Activated CD8-positive, alpha-beta memory T cell treated with anti-CD3 and anti-CD28 coated beads for 36 hours (primary cell): ENCODE measurements around the gene CCDC106. TPM values are rescaled to one million over a fixed set of nuclear protein-coding genes. Genes with fewer than 3 reads are reported as not detected.

Source experiments
- CTCF ChIA-PET: fragments of 350-600 bp; sonication (Branson Sonifier 250); formaldehyde crosslinking; loops from one replicate; lab custom pipeline; 2021; ENCODE audit warnings: antibody characterized with exemption; lab: Charles Lee
- POLR2A ChIA-PET: fragments of 350-600 bp; sonication (Branson Sonifier 250); formaldehyde crosslinking; loops from one replicate; lab custom pipeline; 2021; ENCODE audit warnings: antibody characterized with exemption; lab: Charles Lee
- total RNA-seq, 2 experiments: library from RNA; stranded (reverse); gene quantifications; one replicate each; pipeline ENCODE4 v1.2.3, GENCODE V29; 2021

CCDC106 gene
- total RNA-seq: 1 to 10 TPM; 4.3 to 4.4 TPM

DNA sequence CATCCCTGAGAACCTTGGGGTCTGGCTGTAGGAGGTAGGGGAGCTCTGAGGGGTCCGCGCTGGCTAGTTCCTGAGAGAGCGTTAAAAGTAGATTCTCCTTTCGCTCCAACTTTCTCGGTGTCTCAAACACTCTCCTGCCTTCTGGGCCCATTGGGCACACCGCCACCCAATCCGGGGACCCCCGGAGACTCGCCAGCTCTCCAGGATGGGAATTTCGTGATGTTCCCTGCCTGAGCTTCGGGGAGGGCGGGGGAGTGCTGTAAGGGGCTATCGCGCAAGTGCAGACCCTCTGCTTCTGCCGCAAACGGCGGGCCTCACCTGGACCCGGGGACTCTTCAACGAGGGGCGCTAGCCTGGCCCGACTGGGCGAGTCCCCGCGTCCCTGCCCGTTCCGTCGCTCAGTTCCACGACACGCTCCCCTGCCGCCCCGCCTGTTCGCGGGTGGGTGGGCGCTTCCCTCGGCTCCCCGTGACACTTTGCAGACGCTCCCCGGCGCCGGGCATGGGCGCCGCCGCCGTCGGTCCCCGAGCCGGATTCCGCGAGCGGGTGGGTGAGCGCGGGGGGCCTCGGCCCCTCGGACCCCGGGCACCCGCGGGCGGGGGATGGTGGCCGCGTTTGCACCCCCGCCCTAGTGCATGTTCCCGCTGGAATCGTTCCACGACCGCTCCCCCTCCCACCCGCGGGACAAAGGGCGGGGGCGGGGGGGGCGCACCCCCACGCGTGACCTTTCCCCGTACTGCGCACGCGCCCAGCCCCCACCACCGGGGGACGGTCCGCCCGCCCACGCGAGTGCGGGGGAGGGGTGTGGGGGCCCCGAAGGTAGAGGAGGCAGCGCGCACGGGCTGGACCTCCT is at the start of gene CCDC106:
TSS of gene CCDC106 (plus strand) at position 481 of the 853 bp plus-strand sequence. CDS start 835 bp downstream, outside the sequence.
- ChIA-PET CTCF (interaction anchor here (0.8 to 2.2 kb wide), 6 partner anchors 9 to 309 kb away, joined by 3 to 8 read pairs (median 4); no protein-coding TSS in a partner anchor), POLR2A (interaction anchor here (0.9 to 1.1 kb wide), 3 partner anchors 13 to 49 kb away, joined by 3 to 5 read pairs (median 4); partner anchors contain the start of gene FIZ1)

DNA sequence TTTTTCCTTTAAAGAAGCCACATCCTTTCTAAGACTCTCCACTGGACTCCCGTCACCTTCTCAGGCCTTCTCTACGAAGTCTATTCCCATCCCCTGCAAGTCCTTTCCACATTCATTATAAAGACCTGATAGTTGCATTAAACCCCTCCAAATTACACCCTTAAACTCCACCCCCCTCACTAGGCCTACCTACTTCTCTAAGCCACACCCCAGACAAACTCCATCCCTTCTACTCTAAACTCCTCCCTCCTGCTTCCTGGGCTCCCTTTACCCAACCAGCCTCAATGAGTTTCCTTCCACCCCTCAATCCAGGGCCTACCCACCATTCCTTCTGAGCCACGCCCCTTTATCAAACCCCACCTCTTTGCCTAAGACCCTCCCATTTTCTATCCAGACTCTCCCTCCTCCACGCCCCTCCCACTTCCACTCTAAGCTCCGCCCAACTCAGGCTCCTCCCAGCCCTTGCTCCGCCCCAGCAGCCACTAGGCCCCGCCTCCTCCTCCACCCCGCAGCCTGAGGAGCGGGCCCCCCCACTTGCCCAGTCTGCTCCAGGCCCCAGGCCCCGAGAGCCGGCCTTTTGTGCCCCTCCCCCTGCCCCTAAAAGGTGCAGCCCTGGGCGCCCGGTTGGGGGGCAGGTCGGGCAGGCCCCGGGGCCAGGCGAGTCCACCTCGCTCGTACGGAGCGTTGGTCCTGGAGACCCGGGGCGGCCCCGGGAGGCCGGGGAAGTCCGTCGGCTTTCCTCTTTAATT is 49.1 kb upstream of the CCDC106 start:
- ChIA-PET CTCF (interaction anchor here (0.6 to 2.0 kb wide), 7 partner anchors 12 to 95 kb away, joined by 3 to 10 read pairs (median 5); partner anchors contain the start of gene ZNF784), POLR2A (interaction anchor here (1.0 to 1.8 kb wide), 11 partner anchors 12 to 344 kb away, joined by 3 to 9 read pairs (median 5); partner anchors contain the start of genes U2AF2, ZNF579, ZNF581 and ZNF628)

DNA sequence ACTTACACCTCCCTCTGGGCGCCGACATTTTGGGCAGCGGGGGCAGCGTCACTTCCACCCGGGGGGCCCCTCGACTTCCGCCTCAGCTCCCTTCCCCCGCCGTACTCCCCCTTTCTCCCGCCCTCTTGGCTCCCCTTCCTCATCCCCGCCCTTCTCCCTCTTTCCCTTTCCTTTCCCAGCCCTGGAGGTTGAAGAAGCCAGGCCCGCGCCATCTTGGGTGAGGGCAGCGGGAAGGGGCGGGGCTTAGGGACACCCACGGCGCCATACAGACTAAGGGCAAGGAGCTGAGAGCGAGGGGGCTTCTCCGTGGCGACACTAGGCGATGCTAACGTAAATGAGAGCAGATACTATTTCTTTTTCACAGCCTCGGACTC is 48.6 kb upstream of the CCDC106 start, which contains the start of gene FIZ1:
TSS of gene FIZ1 (minus strand) at position 50 of the 374 bp plus-strand sequence. CDS start 1,652 bp downstream, outside the sequence.
- POLR2A ChIA-PET: interaction anchor here (1.0 to 1.8 kb wide), 11 partner anchors 12 to 344 kb away, joined by 3 to 9 read pairs (median 5); partner anchors contain the start of genes U2AF2, ZNF579, ZNF581 and ZNF628
- CTCF ChIA-PET: interaction anchor here (0.6 to 2.0 kb wide), 8 partner anchors 13 to 95 kb away, joined by 3 to 10 read pairs (median 6); partner anchors contain the start of gene ZNF784

DNA sequence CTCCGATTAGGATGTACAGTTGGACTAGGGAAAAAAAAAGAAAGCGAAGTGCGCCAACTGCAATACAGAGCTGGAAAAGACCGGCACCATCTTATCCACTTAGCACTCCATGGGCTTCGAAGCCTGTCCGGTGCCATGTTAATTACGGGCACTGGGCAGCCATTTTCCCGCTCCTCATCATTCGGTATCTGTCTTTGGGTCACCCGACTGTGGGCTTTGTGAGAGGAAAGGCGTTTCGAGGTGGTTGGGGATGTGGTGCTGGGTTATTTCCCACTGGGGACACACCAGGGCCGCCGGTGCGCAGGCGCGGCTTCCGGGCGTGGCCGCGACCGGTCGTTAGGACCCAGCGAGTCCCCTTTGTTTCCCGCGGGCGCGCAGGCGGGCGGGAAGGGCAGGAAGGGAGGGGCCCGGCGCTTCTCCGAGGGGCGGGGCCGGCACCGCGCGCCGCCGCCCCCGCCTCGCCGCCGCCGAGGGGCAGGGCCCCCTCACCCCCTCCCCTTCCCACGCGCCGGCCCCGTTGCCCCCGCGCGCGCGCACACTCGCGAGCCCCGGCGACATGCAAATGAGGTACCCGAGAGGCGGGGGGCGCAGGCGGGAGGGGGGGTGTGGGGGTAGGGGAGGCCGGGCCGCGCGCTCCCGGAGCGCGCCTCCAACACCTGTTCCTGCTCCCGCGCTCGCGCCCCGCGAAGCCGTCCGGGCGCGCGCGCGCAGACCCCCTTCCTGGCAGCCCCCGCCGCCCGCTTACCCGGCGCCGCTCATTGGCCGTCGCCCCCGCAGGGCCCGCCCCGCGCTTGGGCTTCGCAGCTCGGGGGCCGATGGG is 48.0 kb upstream of the CCDC106 start, which contains the start of gene ZNF524:
TSS of gene ZNF524 (plus strand) at position 447 of the 820 bp plus-strand sequence. CDS start 1,825 bp downstream, outside the sequence.
- CTCF ChIA-PET: interaction anchor here (0.6 to 1.7 kb wide), 8 partner anchors 17 to 96 kb away, joined by 3 to 10 read pairs (median 5); partner anchors contain the start of gene ZNF784
- POLR2A ChIA-PET: interaction anchor here (1.0 to 1.8 kb wide), 9 partner anchors 18 to 345 kb away, joined by 3 to 9 read pairs (median 5); partner anchors contain the start of genes U2AF2, ZNF579, ZNF581 and ZNF628

DNA sequence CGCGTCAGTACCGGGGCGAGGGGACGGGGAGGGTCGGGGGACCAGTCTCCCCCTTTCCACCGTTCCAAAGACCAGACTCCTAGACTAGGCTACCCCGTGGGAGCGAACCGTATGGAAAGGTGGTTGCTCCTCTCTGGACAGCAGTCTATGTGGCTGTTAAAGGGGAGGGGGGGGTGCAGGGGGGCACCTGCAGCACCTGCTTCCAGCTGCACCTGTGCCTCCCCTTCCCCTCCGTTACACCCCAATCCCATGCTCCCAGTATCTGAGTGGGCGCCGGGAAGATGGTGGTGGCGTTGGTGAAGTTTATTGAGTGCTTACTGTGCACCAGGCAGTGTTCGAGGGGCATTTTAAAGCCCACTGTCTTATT is 47.4 kb upstream of the CCDC106 start:
- CTCF ChIA-PET: interaction anchor here (1.7 kb wide), 1 partner anchor 97 kb away, joined by 4 read pairs; no protein-coding TSS in a partner anchor

DNA sequence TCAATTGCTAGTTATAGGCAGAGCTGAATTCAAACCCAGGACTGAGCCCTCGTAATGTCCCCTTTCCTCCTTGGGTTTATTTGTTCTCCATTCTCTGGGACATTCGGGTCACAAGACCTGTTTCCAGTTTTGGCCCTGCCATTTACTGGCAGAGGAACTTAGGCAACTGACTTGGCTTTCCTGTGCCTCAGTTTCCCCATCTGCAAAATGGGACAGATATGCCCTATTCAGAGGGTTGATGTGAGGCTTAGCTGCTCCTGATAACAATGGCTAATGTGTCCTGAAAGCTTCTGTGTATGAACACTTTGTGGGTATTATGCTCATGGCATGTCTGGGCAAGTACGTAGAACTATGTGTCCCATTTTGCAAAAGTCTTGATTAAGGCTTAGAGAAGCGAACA is 46.9 kb upstream of the CCDC106 start:
- CTCF ChIA-PET: interaction anchor here (0.6 to 1.7 kb wide), 3 partner anchors 30 to 97 kb away, joined by 4 to 5 read pairs (median 4); no protein-coding TSS in a partner anchor
- POLR2A ChIA-PET: no interaction called here

More for the DNA sequence above, 47.4 kb upstream of the CCDC106 start:
- POLR2A ChIA-PET: interaction anchor here (1.4 kb wide), 1 partner anchor 42 kb away, joined by 5 read pairs; the partner anchor contains the start of gene ZNF581

DNA sequence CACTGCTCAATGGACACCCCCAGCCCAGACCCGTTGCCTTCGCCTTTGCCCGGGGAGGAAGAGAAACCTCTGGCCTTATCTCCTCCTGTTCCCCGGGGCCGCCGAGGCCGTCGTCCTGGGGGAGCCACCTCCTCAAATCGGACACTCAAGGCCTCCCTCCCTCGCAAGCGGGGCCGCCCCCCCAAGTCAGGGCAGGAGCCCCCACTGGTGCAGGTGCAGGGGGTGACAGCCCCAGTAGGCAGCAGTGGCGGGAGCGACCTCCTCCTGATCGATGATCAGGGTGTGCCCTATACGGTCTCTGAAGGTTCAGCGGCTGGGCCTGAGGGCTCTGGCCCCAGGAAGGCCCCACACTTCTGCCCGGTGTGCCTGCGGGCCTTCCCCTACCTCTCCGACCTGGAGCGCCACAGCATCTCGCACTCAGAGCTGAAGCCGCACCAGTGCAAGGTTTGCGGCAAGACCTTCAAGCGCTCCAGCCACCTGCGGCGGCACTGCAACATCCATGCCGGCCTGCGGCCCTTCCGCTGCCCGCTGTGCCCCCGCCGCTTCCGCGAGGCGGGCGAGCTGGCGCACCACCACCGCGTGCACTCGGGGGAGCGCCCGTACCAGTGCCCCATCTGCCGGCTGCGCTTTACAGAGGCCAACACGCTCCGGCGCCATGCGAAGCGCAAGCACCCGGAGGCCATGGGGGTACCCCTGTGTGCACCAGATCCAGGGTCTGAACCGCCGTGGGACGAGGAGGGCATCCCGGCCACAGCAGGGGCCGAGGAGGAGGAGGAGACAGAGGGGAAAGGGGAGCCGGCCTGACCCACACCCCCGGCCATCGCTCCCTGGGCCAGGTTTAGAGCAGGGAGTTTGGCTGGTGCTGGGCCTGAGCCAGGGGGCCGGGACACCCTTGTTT is 45.7 kb upstream of the CCDC106 start:
- ChIA-PET CTCF (interaction anchor here (1.0 to 1.7 kb wide), 2 partner anchors 29 to 98 kb away, joined by 4 to 5 read pairs; no protein-coding TSS in a partner anchor), POLR2A (no interaction called here)

DNA sequence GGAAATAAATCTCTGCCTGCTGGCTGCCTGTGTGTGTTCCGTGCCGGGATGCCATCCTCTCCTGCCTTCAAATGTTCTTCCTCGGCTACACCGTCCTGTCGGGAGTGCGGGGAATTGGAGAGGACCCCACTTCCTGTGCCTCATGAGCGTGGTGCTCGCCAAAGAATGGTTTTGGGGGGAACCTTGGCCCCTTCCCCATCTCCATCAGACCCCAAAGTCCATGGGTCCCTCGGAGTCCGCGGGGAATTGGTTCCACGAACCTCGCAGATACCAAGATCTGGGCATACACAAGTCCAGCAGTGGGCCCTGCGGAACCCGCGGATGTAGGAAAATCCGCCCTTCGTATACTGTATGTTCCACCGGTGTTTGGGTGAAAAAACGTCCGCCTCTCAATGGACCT is 44.9 kb upstream of the CCDC106 start:
- CTCF ChIA-PET: no interaction called here
- POLR2A ChIA-PET: no interaction called here

DNA sequence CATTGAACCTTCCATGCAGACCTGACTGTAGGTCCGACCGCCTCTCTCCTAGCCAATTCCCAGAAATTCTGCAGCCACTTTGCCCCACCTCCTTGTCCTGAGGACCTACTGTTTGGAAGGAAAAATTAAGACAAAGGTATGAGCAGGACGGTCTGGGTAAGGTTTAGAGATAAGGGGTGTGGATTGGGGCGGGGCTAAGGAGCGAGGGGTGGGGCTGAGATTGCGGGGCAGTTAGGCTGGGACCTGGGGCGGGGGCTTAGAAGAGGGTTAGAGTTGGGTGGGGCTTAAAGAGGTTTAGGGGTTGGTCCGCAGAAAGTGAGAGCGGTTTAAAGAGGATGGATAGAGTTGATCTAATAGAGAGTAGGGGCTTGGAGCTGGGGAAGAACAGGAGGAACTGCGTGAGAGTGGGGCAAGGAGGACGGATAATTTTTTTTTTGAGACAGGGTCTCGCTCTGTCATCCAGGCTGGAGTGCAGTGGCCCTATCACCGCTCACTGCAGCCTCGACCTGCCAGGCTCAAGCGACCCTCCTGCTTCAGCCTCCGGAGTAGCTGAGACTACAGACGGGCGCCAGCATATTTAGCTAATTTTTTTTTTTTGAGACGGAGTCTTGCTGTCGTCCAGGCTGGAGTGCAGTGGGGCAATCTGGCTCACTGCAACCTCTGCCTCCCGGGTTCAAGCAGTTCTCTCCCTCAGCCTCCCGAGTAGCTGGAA is 44.3 kb upstream of the CCDC106 start:
- ChIA-PET POLR2A (interaction anchor here (0.7 kb wide), 1 partner anchor 25 kb away, joined by 4 read pairs; no protein-coding TSS in a partner anchor), CTCF (interaction anchor here (0.5 to 1.5 kb wide), 5 partner anchors 10 to 542 kb away, joined by 3 to 4 read pairs (median 3); partner anchors contain the start of gene ZNF784)

DNA sequence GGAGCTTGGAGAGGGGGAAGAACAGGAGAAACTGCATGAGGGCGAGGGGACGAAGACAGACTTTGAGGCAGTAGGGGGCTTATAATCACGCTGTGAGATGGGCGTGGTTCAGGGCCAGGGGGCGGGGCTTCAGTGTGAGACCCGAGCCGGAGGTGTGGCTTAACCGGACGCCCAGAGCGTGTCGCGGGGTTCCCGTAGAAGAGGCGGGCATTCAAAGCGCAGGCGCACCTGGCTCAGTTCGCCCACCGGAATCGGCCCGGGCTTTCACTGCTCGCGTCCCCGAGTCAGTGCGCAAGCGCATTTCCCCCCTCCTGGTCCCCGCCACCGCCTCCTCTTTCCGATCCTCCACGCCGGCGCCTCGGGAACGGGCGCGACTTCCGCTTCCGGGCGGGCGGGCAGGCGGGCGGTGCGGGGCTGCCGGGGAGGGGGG is 42.8 kb upstream of the CCDC106 start:
- POLR2A ChIA-PET: interaction anchor here (1.0 to 1.5 kb wide), 3 partner anchors 20 to 38 kb away, joined by 3 to 4 read pairs (median 4); partner anchors contain the start of genes ZNF581 and ZNF784

DNA sequence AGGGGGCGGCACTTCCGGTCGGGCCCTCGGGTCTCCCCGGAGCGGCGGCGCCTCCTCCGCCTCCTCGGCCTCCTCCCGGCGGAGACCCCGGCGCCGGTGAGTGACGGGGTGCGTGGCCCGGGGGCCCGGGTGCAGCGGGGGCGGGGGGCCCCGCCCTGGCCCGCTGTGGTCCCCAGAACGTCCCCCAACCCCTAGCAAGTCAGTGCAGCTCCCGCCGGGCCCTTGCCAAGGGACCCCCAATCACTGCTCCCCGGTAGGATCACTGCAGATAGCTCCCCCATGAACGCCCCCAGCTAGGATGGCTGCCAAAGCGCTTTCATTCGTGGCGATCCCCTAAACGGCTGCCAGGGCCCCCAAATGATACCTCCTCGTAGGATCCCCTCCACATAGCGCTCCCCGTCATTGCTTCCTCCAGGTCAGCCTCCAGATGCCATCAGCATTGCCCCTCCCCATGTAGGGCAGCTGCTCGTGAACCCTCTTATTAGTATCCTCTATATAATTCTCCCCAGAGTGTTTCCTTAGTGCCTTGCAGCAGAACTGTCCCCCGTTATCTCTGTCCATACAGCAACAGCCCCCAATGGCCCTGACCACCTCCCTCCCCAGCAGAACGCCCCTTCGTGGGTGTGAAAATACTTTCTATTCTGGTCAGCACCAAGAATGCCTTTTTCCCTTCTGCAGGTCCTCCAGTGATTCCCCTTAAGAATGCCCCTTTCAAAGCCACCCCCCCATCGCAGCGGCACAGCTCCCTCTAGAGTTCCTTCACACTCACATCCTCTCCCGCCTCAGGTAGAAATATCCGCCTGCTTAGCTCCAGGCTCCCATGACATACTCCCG is 42.2 kb upstream of the CCDC106 start, which contains the start of gene ZNF865:
TSS of gene ZNF865 (plus strand) at position 11 of the 834 bp plus-strand sequence. CDS start 7,972 bp downstream, outside the sequence.
- ChIA-PET POLR2A (interaction anchor here (0.5 to 1.5 kb wide), 4 partner anchors 19 to 37 kb away, joined by 3 to 7 read pairs (median 4); partner anchors contain the start of genes ZNF581 and ZNF784), CTCF (interaction anchor here (0.6 to 4.1 kb wide), 17 partner anchors 9 to 611 kb away, joined by 3 to 25 read pairs (median 5); partner anchors contain the start of genes CCDC106, ZNF628 and ZNF784)

More for the DNA sequence above, 42.8 kb upstream of the CCDC106 start:
- CTCF ChIA-PET: interaction anchor here (0.8 to 4.1 kb wide), 10 partner anchors 10 to 138 kb away, joined by 3 to 25 read pairs (median 5); partner anchors contain the start of gene ZNF784

DNA sequence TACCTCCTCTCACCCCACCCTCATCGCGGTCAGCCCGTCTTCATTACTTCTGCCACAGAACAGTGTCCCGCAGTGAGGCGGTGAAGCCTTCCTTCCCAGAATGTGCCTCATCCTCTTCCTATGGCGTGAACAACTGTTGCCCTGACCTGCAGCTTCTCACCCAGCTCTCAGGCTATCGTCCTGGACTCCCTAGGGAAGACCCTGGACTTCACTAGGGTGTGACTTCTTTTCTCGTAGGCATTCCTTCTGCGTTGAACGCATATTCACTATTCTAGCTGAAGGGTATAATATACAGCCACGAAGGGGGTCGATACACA is 41.6 kb upstream of the CCDC106 start:
- POLR2A ChIA-PET: interaction anchor here (0.5 to 1.5 kb wide), 3 partner anchors 19 to 36 kb away, joined by 4 to 7 read pairs (median 4); partner anchors contain the start of genes ZNF581 and ZNF784
- CTCF ChIA-PET: interaction anchor here (0.6 to 4.1 kb wide), 17 partner anchors 9 to 610 kb away, joined by 3 to 25 read pairs (median 5); partner anchors contain the start of genes CCDC106, ZNF628 and ZNF784

DNA sequence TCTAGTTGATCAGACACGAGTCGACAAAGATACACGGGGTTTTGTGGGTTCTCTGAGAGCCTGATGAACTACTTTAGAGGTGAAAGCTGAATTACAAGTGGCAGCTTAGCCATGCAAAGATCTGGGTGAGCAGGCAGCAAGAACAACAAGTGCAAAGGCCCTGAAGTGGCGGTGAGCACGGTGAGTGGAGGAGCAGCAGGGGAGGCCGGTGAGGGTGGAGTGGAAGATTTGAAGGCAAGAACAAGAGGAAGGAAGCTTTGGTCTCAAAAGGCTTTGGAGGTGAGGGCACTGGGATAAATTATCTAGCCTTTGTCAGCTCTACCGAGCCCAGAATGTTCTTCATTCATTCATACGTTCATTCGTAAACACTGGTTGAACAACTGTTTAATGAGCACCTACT is 41.2 kb upstream of the CCDC106 start:
- CTCF ChIA-PET: interaction anchor here (0.7 to 4.1 kb wide), 15 partner anchors 9 to 465 kb away, joined by 3 to 25 read pairs (median 5); partner anchors contain the start of genes CCDC106, ZNF628 and ZNF784
- POLR2A ChIA-PET: interaction anchor here (0.5 to 1.5 kb wide), 3 partner anchors 27 to 138 kb away, joined by 3 to 7 read pairs (median 4); partner anchors contain the start of gene ZNF581

DNA sequence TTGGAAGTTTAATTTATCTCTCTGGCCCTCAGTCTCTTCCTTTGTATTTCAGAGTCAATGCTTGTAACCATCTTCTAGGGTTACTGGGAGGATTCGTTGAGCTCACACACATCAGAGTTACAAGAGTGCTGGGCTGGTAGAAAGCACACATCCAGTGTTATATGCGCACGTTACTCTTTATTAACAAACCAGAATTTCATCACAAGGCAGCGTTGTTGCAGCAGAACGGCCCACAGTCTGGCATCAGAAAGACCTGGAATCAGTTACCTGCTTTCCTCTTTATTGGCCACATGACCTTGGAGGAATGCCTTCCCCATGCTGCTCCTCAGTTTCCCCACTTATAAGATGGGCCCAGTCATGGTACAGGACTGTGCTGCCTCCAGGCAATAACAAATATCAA is 38.7 kb upstream of the CCDC106 start:
- POLR2A ChIA-PET: no interaction called here

More for the DNA sequence above, 38.7 kb upstream of the CCDC106 start:
- CTCF ChIA-PET: interaction anchor here (4.1 kb wide), 1 partner anchor 22 kb away, joined by 25 read pairs; no protein-coding TSS in a partner anchor
